NCI-H2196 treated with DMSO at 0.1 percent for 48 hours (cell line): ENCODE data around the gene SYS1.

Experiments
- DNase-seq: peaks from one replicate; lab custom pipeline; 2025; ENCODE audit not compliant: unreplicated experiment; lab: John Stamatoyannopoulos, UW

The SYS1 gene

DNA sequence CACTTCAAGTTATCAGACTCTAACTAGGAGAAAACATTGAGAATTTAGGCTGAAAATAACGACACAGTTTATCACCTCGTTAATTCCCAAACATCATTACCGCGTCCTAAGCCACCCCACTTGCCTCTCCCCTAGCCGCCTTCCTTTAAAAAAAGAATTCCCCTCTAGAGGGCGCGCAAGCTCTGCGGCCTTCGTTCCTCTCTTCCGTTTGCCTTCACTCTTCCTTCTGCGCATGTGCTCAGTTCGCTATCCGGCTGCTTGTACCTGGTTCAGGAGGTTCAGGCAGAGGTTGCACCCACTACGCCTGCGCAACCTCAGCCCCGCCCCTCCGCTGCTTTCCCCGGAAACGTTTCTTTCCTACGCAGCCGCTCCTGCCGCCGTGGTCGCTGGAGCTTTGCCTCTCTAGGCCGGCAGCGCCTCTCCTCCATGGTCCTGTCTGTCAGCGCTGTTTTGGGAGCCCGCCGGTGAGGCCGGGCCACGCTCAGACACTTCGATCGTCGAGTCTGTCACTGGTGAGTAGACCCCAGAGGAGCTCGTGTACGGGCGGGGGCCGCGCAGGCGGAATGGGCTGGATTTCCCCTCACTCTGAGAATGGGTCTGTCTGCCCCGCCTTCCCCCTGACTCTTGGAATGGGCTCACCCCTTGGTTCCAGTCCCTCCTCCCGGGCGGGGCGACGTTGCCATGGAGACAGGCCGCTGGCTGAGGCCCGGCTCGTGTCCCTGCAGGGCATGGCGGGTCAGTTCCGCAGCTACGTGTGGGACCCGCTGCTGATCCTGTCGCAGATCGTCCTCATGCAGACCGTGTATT, at the start of gene SYS1:
Gene SYS1, plus strand, starts transcription at position 353 of the 807 bp plus-strand sequence. Its CDS starts 376 bp downstream, at position 729.
- DNase-seq = peak; percentile 96

DNA sequence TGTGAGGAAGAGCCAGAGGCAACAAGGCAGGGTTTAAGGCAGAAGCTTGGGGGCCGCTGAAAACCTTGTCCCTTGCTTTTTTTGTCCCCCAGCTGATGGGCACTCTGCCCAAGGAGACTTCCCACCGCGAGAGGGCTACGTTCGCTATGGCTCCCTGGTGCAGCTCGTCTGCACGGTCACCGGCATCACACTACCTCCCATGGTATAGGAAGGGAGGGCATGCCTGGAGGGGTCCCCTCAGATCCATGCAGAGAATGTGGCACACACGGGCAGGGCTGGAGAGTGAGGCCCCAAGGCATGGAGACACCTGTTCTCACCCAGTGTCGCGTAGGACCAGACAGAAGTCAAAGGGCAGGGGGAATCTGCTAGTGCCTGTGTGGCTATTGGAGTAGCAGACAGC, 49.0 kb upstream of the SYS1 start:
- no peak for DNase-seq

DNA sequence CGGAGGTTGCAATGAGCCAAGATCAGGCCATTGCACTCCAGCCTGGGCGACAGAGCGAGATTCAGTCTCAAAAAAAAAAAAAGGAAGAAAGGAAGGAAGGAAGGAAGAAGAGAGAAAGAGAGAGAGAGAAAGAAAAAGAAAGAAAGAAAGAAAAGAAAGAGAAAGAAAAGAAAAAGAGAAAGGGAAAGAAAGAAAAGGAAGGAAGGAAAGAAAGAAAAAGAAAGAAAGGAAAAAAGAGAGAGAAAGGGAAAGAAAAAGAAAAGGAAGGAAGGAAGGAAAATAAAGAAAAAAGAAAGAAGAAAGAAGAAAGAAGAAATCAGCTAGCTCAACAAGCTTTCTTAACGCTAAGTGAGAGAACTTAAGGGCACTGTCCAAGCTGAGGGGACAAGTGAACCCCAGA, 47.3 kb upstream of the SYS1 start:
- no peak for DNase-seq

DNA sequence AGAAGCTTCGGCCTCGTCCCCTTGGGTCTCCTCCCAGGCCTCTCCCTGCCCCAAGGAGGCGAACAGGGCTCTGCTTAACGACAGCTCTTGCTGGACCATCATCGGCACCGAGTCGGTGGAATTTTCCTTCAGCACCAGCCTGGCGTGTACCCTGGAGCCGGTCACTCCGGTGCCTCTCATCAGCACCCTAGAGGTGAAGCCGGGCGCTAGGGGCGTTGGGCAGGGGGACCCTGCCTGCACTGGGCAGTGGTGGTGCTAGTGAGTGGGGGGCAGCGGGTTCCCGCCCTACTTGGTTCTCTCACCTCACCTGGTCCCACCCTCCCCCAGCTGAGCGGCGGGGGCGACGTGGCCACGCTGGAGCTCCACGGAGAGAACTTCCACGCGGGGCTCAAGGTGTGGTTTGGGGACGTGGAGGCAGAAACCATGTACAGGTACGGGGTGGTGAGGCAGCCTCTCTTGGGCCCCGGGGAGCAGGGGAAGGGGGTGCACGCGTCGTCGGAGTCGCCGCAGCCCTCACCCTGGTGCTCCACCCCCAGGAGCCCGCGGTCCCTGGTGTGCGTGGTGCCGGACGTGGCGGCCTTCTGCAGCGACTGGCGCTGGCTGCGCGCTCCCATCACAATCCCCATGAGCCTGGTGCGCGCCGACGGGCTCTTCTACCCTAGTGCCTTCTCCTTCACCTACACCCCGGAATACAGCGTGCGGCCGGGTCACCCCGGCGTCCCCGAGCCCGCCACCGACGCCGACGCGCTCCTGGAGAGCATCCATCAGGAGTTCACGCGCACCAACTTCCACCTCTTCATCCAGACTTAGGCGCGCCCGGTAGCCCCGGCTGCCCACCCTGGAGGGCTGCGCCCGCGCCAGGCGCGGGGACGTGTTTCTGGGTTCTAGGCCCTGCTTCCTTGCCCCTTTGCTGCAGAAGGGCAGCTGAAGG, 46.5 kb upstream of the SYS1 start:
- DNase-seq = no peak

DNA sequence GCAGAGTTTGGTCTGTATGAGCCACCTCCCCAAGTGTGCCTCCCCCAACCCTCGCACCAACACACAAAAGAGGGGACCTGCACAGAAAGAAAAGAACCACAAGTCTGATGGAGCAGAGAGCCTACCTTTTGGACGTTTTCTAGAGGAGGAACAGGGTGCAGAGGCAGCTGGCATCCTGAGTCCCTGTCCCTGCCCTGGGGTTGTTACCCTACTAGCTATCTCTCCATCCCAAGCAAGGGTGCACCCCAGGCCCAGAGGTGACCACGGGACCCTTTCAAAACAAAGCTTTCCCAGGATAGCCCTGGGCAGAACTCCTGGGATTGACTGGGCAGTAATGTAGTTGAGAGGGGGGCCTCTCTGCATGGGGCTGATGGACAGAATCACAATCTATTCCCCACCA, 45.1 kb upstream of the SYS1 start:
- DNase-seq = no peak

DNA sequence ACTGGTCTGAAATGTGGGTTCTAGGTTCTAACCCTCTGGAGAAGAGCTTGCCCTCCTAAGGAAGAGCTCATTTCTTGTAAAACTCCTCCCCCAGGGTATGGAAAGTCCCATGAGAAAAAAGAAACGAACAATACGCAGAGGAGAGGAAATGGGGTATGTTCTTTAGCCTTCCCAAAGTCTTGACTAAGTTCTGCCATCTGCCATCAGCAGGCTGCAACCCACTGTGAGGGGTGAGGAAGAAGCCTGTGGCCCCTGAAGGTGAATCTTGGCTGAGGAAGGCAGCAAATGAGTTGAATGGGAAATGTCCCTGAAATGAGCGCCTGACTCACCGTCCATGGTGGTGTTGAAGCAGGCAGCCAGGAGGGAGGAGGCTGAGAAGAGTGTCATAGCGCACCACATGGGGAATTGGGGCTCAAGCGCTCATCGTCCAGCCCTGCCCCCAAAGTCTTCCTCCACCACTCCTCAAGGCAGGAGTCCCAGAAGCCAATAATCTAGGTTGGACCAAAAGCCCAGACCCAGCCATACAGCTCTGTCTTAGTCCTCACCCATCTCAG, 44.5 kb upstream of the SYS1 start:
- DNase-seq = no peak

DNA sequence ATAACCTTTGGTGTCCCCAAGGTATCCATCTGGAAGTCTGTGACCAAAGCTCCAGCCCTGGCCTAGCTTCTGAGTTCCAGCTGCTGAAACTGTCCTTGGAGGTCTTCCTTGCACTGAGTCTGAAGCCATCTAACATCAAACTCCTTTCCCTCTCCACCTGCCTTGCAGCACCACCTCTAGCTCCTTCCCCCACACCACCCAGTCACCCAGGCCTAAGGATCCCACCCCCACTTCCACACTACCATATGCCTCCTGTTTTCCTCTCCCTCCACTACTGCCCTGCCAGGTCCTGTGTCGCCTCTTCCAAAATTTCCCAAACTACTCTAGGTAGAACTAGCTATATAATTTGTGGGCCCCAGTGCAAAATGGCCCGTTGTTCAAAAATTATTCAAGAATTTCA, 44.0 kb upstream of the SYS1 start:
- DNase-seq = no peak

DNA sequence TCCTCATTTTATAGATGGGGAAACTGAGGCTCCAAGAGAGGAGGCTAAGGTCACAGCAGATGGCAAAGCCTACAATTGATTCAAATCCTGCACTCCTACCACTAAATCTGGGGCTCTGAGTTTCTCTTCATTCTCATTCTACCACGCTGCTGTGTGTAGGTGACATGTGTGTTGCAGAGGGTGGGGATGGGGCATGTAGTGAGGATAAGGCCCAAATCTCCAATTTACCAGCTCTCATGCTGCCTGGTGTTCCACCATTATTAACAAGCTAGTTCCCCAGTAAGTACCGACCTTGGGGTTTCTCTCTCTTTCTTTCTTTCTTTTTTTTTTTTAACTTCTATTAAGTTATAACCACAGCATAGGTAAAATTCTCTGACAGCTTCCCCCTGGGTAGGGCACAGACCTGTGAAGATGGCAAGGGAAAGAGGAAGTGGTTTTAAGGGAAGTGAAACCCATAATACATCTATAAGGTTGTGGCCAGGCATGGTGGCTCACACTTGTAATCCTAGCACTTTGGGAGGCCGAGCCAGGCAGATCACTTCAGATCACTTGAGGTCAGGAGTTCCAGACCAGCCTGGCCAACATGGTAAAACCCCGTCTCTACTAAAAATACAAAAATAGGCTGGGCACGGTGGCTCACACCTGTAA, 41.9 kb upstream of the SYS1 start:
- no peak for DNase-seq

DNA sequence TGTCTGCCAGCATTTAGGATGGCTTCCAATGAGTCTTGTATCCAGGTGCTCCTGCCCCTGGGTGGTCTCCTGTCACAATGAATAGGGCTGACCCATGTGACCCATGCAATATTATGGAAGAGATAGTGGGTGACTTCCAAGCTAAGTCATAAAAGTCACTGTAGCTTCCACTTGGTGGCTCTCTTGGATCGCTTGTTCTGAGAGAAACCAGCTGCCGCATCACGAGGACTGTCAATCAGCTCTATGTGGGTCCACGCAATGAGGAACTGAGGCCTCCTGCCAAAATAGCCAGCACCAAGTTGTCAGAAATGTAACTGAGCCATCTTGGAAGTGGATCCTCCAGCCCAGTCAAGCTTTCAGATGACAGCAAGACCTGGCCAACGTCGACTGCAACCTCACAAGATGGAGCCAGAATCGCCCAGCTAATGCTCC, 40.0 kb upstream of the SYS1 start:
- DNase-seq = no peak

DNA sequence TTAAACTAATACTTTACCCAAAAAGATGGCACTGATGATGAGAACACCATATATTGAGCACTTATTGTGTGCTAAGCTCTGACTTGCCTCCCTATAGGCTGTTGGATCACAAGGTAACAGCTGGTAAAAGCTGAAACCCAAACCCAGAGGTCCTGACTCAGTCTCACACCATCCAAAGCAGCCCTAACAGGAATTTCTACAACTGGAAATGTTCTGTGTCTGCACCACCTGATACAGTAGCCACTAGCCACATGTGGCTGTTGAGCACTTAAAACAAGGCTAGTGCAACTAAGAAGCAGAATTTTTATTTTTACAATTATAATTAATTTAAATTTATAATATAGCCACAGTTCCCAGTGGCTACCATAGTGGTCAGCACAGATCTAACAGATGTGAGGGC, 39.2 kb upstream of the SYS1 start:
- DNase-seq = no peak

DNA sequence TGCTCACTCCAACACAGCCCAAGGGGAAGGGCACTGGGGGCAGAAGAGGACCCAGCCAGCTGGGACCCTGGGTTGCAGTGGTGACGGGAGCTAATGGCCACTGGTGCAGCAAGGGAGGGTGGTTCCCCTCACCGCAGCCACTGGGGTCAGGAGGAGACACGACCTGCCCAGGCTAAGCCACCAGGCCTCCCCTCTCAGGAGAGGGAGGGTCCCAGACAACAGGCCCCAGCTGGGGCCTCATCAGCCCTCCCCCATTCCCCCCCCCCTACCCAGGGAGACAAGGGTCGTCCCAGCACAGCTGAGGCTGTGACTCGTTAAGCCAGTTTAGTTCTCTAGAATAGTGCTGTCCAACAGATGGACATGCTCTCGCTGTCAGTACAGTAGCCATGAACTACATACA, 37.6 kb upstream of the SYS1 start:
- no peak for DNase-seq

DNA sequence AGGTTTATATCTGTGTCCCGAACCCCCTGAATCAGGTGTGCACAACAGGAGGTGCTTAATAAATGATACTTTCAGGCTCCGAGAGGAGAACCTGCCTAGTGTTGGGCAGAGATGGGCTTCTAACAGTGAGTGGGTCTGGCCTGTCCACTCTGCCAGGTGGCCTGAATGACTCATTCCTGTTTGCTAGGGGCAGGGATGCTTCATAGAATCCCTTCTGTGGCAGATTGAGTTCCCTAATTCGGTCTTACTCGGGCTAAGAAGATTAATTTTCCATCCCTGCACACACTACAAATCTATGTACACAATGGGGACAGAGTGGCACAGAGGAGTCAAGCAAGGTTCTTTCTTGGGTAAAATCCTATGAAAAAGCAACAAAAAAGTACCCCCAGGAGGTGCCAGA, 34.5 kb upstream of the SYS1 start:
- no peak for DNase-seq

DNA sequence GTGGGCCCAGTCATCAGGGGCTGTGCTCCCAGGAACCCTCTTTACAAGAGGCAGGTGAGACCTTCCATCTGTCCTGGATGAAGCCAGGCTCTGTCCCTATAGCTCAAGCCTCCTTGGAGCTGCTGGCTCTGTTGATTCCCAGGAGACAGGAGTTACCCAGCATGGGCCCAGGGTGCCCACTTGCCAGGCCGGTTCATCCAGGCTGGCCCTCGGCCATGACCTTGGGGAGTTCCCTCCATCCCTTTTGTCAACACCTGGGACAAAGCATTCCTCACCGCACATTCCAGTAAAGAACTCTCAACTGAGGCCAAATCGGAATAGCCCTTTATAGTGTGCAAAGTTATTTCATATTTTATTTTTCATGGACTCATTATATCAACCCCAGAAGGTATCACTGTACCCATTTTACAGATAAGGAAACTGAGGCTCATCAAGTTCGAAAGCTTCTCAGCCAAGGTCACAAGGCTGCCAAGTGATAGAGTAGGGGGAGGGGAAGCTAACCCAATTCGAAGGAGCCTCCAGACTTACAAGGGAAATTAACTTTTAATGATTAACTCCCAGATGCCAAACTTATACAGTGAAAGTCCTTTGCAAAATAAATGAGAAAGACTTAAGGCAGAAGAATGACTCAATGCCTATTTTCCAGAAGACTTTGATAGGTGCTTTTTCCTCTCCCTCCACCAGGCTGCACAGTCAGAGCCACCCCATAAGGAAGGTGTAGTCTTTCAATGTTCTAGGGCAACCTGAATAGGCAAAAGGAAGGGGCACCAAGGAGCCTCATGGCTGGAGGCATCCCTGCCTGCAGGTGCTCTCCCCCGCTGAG, 33.2 kb upstream of the SYS1 start:
- DNase-seq = no peak

DNA sequence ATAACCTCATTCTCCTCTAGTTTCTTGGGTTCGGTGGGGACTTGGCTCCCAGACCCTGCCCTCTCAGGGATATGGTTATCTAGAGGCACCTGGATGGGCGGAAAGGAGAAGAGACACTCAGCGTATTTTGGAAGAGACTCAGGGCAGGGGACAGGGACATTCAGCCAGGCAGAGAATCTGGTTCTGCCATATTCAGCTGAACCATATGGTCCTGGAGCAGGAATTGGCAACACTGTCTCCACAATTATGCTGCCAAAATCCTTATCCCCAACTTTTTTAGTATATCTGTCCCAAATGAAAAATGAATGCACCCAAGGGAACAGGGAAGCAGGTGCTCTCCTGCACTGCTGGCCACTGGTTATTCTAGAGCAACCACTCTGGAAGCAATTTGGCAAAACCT, 32.5 kb upstream of the SYS1 start:
- no peak for DNase-seq

DNA sequence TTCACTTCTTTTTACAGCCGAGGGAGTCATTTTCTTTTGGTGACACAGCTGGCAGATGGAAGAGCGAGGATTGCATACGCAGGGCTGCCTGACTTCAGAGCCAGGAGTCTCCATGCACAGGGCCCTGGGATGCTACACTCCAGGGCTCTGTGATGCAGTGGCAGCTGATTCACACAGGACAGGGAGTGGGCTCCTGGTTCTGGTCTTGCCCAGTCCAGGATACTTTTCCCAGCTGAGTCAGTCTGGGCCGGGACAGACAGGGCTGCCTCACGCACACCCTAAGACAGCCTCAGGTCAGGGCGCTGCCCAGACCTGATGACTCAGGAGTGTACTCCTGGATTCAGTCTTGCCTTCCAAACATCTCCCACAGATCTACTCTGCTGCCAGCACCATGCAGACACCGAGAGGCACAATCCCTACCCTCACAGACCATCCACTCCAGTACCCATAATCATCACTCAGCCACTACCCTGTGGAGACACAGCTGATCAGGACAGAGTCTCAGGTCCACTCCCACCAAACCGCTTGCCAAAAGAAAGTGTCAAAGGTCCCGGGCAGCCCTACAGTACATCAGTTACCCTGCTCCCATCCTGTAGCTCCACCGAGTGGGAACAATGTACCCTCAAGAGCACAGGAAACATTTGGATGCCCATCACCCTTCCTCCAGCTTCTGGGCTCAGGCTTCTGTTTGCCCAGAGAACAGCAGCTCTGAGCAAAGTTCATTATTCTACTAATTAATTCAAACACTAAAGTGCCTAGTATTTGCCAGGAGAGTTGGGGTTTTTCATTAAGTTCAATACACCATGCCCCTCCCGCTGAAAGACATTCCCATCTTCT, 26.2 kb upstream of the SYS1 start:
- DNase-seq = no peak

DNA sequence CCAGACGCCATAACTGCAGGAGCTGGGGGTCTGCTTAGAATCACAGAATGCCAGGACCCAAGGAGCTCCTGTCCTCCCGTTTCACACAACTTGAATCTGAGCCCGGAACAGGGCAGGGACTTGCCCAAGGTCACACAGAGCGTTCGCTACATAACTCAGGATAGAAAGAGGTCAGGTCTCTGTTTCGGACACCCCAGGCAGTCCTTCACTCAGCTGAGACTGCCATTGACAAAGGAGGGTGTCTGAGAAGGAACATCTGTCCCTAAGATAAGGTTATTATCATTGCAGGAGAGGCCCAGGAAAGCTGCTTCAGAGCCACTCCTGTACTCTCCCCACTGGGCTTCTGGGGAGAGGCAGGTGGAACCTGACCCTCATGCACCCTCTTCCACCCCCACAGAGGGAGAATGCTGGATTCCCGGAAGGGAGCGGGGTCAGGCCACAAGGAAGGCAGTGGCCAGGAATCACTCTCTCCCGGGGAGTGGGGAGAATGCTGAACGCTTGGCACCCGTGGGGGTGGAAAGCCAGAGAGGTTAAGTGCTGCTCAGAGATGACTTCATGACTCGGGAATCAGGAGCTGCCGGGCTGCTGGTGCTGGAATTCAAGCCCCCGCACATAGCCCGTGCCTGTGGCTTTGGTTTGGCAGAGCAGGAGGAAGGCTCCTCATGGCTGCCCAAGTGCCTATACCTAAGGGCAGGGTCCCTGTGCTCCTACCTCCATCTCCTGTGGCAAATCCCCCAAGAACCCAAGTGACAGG, 25.4 kb upstream of the SYS1 start:
- DNase-seq = no peak

DNA sequence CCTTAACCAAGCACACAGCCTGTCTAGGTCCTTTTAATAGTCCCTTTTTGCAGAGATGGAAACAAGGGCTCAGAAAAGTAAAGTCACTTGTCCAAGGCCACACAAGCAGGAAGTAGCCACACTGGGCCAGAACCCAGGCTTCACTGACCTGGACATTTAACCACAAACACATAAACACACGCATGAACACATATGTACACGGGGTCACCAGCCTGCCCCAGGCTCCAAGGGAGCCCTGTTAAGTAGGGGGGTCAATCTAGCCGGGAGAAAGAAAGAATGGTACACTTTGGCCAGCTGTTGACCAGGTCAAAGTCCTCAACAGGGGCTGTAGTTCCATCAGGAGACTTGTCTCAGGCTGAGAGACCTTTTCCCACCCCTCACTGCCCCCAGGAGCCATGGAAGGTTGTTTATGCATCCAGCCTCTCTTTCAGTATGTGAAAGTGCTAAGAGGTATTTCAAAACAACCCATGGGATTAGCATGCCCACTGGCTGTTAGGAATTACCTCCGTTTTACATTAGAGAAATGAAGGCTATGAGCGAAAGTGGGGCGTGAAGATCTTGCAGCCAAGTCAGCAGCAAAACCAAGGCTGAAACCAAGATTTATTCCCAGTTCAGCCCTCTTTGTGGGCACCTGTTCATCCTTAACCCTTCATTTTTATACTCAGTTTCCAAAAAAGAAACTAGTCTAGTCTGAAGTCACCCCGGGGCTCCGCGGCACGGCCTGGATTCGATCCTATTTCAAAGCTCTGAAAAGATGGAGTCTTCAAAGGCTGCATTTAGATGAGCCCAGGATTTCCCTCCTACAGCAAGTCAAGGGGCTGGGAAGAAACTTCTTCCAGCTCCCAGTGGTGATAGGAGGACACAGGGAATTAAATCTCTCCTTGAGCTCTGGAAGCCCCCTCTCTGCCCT, 24.6 kb upstream of the SYS1 start:
- no peak for DNase-seq

DNA sequence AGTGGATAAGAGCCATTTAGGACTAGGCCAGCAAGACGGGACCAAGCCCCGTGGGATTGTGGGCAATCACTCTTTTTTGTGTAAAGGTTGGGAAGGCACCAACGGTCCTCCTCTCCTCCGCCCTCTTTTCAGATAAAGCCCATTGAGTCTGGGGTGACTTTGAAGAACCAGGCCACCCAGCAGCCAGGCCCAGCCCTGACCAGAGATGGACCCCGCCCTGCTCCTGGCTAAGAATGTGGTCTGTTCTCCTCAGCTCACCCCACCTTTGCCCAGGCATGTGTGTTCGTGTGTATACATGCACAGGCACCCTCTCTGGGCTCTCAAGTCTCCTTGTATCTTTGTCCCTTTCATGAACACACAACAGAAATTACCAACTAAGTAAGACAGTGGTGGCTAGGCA, 23.9 kb upstream of the SYS1 start:
- no peak for DNase-seq
